Left ventricle myocardium inferior (tissue), 1 donor: ENCODE measurements around the gene GJA5. TPM values are rescaled to one million over a fixed set of nuclear protein-coding genes. Genes with fewer than 3 reads are reported as not detected.

ENCODE experiments used
- DNase-seq: peaks from one replicate; pipeline ENCODE4 v3.0.0-alpha.2; 2020
- H3K27ac ChIP-seq: fragments of 200-600 bp; replicated peaks from 2 replicates; pipeline ENCODE4 v1.8.0; 2021
- H3K27me3 ChIP-seq: fragments of 200-600 bp; 2 replicates; pipeline ENCODE4 v1.8.0; 2021; ENCODE audit warnings: low read depth
- H3K36me3 ChIP-seq: fragments of 200-600 bp; 2 replicates; pipeline ENCODE4 v1.8.0; 2021
- H3K4me1 ChIP-seq: fragments of 200-600 bp; 2 replicates; pipeline ENCODE4 v1.8.0; 2021
- H3K4me3 ChIP-seq: fragments of 200-600 bp; 2 replicates; pipeline ENCODE4 v1.8.0; 2021; ENCODE audit warnings: mild to moderate bottlenecking, moderate library complexity
- H3K9me3 ChIP-seq: fragments of 200-600 bp; replicated peaks from 2 replicates; pipeline ENCODE4 v1.8.0; 2021
- CTCF ChIP-seq: fragments of 200-600 bp; IDR thresholded peaks from 2 replicates; pipeline ENCODE4 v1.8.0; 2021; ENCODE audit warnings: antibody characterized with exemption, mild to moderate bottlenecking, borderline replicate concordance
- intact Hi-C: fragments of 100-400 bp; cut with micrococcal nuclease; formaldehyde crosslinking; loops from one replicate; pipeline ENCODE4 v1.11.0; 2022
- total RNA-seq: library from RNA; stranded (reverse); fragmentation: NEBNext Ultra II Directional; extraction: Animal tissue kit (Norgen Biotek cat#: 25700); gene quantifications from one replicate; pipeline ENCODE4 v1.2.1, GENCODE V29; 2021
- donor health status: DM: no; HTN: yes; CAD: no; lungs with severe emphysema.

Gene GJA5
- total RNA-seq, 1 donor from 2014 or later, result 69.8 TPM

- no peaks in the 10 kb centered on the region for H3K9me3 ChIP-seq
- H3K4me3 ChIP-seq, result no peak overlapping the region
- no peaks in the 10 kb centered on the region for H3K27me3 ChIP-seq
- no peaks in the 10 kb centered on the region for H3K36me3 ChIP-seq
- intact Hi-C loops, result loop anchor here (5.0 kb wide), 1 partner anchor 172 kb away; no protein-coding TSS in a partner anchor
- DNase-seq, result no peak
- no peak for TF ChIP-seq CTCF
- H3K27ac ChIP-seq, result no peak overlapping the region
- H3K4me1 ChIP-seq, result peaks cover 13% of the 10 kb centered on the region
Measured at GRCh38 chr1:147720557-147720956, 39.8 kb downstream of the GJA5 start.

GRCh38 chr1:147719711-147720225 lies 40.6 kb downstream of the GJA5 start:
- intact Hi-C loops, result loop anchor here (5.0 kb wide), 1 partner anchor 173 kb away; no protein-coding TSS in a partner anchor
- no peak for DNase-seq
- TF ChIP-seq CTCF, result no peak

GRCh38 chr1:147719029-147719698 lies 41.2 kb downstream of the GJA5 start:
- Histone ChIP-seq H3K4me1 (peaks cover 13% of the 10 kb centered on the region), H3K27me3 (no peaks in the 10 kb centered on the region), H3K4me3 (no peak overlapping the region), H3K36me3 (no peaks in the 10 kb centered on the region), H3K9me3 (no peaks in the 10 kb centered on the region), H3K27ac (no peak overlapping the region)
- no peak for TF ChIP-seq CTCF
- DNase-seq, result no peak
- intact Hi-C loops, result no loop called here

More at GRCh38 chr1:147719711-147720225, 40.6 kb downstream of the GJA5 start:
- H3K4me3 ChIP-seq, result no peak overlapping the region
- no peaks in the 10 kb centered on the region for H3K9me3 ChIP-seq
- no peaks in the 10 kb centered on the region for H3K27me3 ChIP-seq
- no peak overlapping the region for H3K27ac ChIP-seq
- H3K36me3 ChIP-seq, result no peaks in the 10 kb centered on the region
- peaks cover 13% of the 10 kb centered on the region for H3K4me1 ChIP-seq

GRCh38 chr1:147717706-147718097 lies 42.7 kb downstream of the GJA5 start:
- H3K36me3 ChIP-seq, result no peaks in the 10 kb centered on the region
- H3K27ac ChIP-seq, result no peak overlapping the region
- TF ChIP-seq CTCF, result no peak
- H3K4me3 ChIP-seq, result no peak overlapping the region
- no peaks in the 10 kb centered on the region for H3K9me3 ChIP-seq
- peaks cover 13% of the 10 kb centered on the region for H3K4me1 ChIP-seq
- intact Hi-C loops, result no loop called here
- no peak for DNase-seq
- H3K27me3 ChIP-seq, result peaks cover 5% of the 10 kb centered on the region

GRCh38 chr1:147717051-147717705 lies 43.2 kb downstream of the GJA5 start:
- TF ChIP-seq CTCF, result no peak

More at GRCh38 chr1:147717051-147717705, 43.2 kb downstream of the GJA5 start:
- no peak overlapping the region for H3K4me3 ChIP-seq
- no peak overlapping the region for H3K27ac ChIP-seq
- H3K9me3 ChIP-seq, result no peaks in the 10 kb centered on the region
- intact Hi-C loops, result no loop called here
- H3K27me3 ChIP-seq, result peaks cover 5% of the 10 kb centered on the region
- H3K36me3 ChIP-seq, result no peaks in the 10 kb centered on the region
- DNase-seq, result no peak
- H3K4me1 ChIP-seq, result peaks cover 13% of the 10 kb centered on the region
